H9 (cell line): ENCODE data around the gene ZSWIM5. TPM values are rescaled to one million over a fixed set of nuclear protein-coding genes. Genes with fewer than 3 reads are reported as not detected.
"Not testable (repeated sequence)": the region's sequence is repeated elsewhere in the genome, so short reads cannot be mapped to it uniquely, and the experiment has no call there.

Experiments used
- DNase-seq: peaks from one replicate; pipeline ENCODE4 v3.0.0-alpha.2; 2017
- H2AFZ ChIP-seq: one replicate; pipeline ENCODE4 v1.6.1; 2013; ENCODE audit warnings: mild to moderate bottlenecking, low read length, control low read depth, moderate library complexity
- H2AK5ac ChIP-seq: 2 replicates; pipeline ENCODE4 v1.6.1; 2013; ENCODE audit warnings: low read length, control low read depth, mixed read lengths; ENCODE audit not compliant: insufficient read length
- H2BK120ac ChIP-seq: one replicate; pipeline ENCODE4 v1.6.1; 2013; ENCODE audit warnings: low read depth, mild to moderate bottlenecking, low read length, control low read depth, inconsistent platforms; ENCODE audit not compliant: poor library complexity, severe bottlenecking
- H2BK12ac ChIP-seq: 2 replicates; pipeline ENCODE4 v1.6.1; 2013; ENCODE audit warnings: low read length, control low read depth, mixed read lengths, low read depth; ENCODE audit not compliant: insufficient read length
- H2BK15ac ChIP-seq: 2 replicates; pipeline ENCODE4 v1.6.1; 2013; ENCODE audit warnings: low read depth, low read length, control low read depth
- H2BK20ac ChIP-seq: one replicate; pipeline ENCODE4 v1.6.1; 2013; ENCODE audit warnings: low read depth, mild to moderate bottlenecking, low read length, control low read depth, inconsistent platforms; ENCODE audit not compliant: poor library complexity, severe bottlenecking
- H2BK5ac ChIP-seq: 2 replicates; pipeline ENCODE4 v1.6.1; 2013; ENCODE audit warnings: low read length, control low read depth, mixed read lengths; ENCODE audit not compliant: insufficient read length
- H3K14ac ChIP-seq: 2 replicates; pipeline ENCODE4 v1.6.1; 2013; ENCODE audit warnings: low read length, control low read depth; ENCODE audit not compliant: insufficient read depth
- H3K18ac ChIP-seq: 2 replicates; pipeline ENCODE4 v1.6.1; 2013; ENCODE audit warnings: low read depth, mild to moderate bottlenecking, mixed read lengths, low read length, control low read depth; ENCODE audit not compliant: insufficient read length
- H3K23ac ChIP-seq: 2 replicates; pipeline ENCODE4 v1.6.1; 2013; ENCODE audit warnings: low read length, control low read depth, mixed read lengths, low read depth; ENCODE audit not compliant: insufficient read length
- H3K23me2 ChIP-seq: 2 replicates; pipeline ENCODE4 v1.6.1; 2013; ENCODE audit warnings: low read depth, mild to moderate bottlenecking, mixed read lengths, low read length, control low read depth; ENCODE audit not compliant: insufficient read length, poor library complexity, severe bottlenecking
- H3K27ac ChIP-seq: 2 replicates; pipeline ENCODE4 v1.5.1; 2013; ENCODE audit warnings: low read length, control low read depth, mixed read lengths, low read depth; ENCODE audit not compliant: insufficient read length
- H3K27me3 ChIP-seq: 2 replicates; pipeline ENCODE4 v1.6.1; 2013; ENCODE audit warnings: low read length, control low read depth, inconsistent platforms; ENCODE audit not compliant: insufficient read depth
- H3K4ac ChIP-seq: 2 replicates; pipeline ENCODE4 v1.6.1; 2013; ENCODE audit warnings: low read depth, mild to moderate bottlenecking, control low read depth, inconsistent platforms, low read length, moderate library complexity
- H3K4me1 ChIP-seq: 2 replicates; pipeline ENCODE4 v1.6.1; 2013; ENCODE audit warnings: low read length, control low read depth, inconsistent platforms; ENCODE audit not compliant: insufficient read depth
- H3K4me2 ChIP-seq: 2 replicates; pipeline ENCODE4 v1.6.1; 2013; ENCODE audit warnings: low read length, control low read depth, mixed read lengths; ENCODE audit not compliant: insufficient read length, insufficient read depth
- H3K56ac ChIP-seq: 2 replicates; pipeline ENCODE4 v1.6.1; 2013; ENCODE audit warnings: low read depth, mild to moderate bottlenecking, mixed read lengths, low read length, control low read depth; ENCODE audit not compliant: insufficient read length
- H3K79me1 ChIP-seq: 2 replicates; pipeline ENCODE4 v1.6.1; 2013; ENCODE audit warnings: low read depth, mild to moderate bottlenecking, moderate library complexity, low read length, control low read depth, inconsistent platforms; ENCODE audit not compliant: insufficient read depth, poor library complexity, severe bottlenecking
- H3K79me2 ChIP-seq: 2 replicates; pipeline ENCODE4 v1.6.1; 2013; ENCODE audit warnings: low read length, control low read depth, inconsistent platforms; ENCODE audit not compliant: insufficient read depth
- H3K9ac ChIP-seq: 2 replicates; pipeline ENCODE4 v1.6.1; 2013; ENCODE audit warnings: low read length, control low read depth, mixed read lengths; ENCODE audit not compliant: insufficient read length; ENCODE audit errors: extremely low read depth
- H3K9me3 ChIP-seq: one replicate; pipeline ENCODE4 v1.6.1; 2013; ENCODE audit warnings: low read depth, low read length, inconsistent platforms; ENCODE audit not compliant: control insufficient read depth
- H3T11ph ChIP-seq: one replicate; pipeline ENCODE4 v1.6.1; 2013; ENCODE audit warnings: mild to moderate bottlenecking, low read length, control low read depth, inconsistent platforms
- H4K20me1 ChIP-seq: one replicate; pipeline ENCODE4 v1.6.1; 2013; ENCODE audit not compliant: control insufficient read depth, insufficient read length, insufficient read depth
- H4K5ac ChIP-seq: 2 replicates; pipeline ENCODE4 v1.6.1; 2013; ENCODE audit warnings: low read depth, mild to moderate bottlenecking, mixed read lengths, low read length, control low read depth; ENCODE audit not compliant: insufficient read length
- H4K8ac ChIP-seq: replicated peaks from 2 replicates; pipeline ENCODE4 v1.6.1; 2013; ENCODE audit warnings: low read length, control low read depth, mixed read lengths, low read depth; ENCODE audit not compliant: insufficient read length
- H4K91ac ChIP-seq: 2 replicates; pipeline ENCODE4 v1.6.1; 2013; ENCODE audit warnings: low read depth, mild to moderate bottlenecking, moderate library complexity, mixed read lengths, low read length, control low read depth; ENCODE audit not compliant: insufficient read length
- H3K27ac Mint-ChIP-seq, 3 experiments: 2 replicates in 2 of 3; 3 replicates in 1 of 3; pipeline ENCODE4 v1.8.0; 2020 to 2021; ENCODE audit warnings: mixed read lengths in 3 of 3, mild to moderate bottlenecking in 1 of 3, moderate library complexity in 1 of 3
- H3K27me3 Mint-ChIP-seq: 2 replicates; pipeline ENCODE4 v1.8.0; 2021; ENCODE audit warnings: low read depth, mild to moderate bottlenecking, moderate library complexity, mixed read lengths
- H3K36me3 Mint-ChIP-seq, 3 experiments: 2 replicates in 2 of 3; 3 replicates in 1 of 3; pipeline ENCODE4 v1.8.0; 2020 to 2021; ENCODE audit warnings: low read depth in 3 of 3, mixed read lengths in 3 of 3; ENCODE audit not compliant: insufficient read depth in 1 of 3
- H3K4me1 Mint-ChIP-seq, 2 experiments: 2 replicates each; pipeline ENCODE4 v1.8.0; 2020; ENCODE audit warnings: mixed read lengths in 2 of 2
- H3K4me3 Mint-ChIP-seq, 2 experiments: 2 replicates in 1 of 2; 3 replicates in 1 of 2; pipeline ENCODE4 v1.8.0; 2020 to 2021; ENCODE audit warnings: mild to moderate bottlenecking in 2 of 2, mixed read lengths in 2 of 2, moderate library complexity in 1 of 2
- H3K9me3 Mint-ChIP-seq, 2 experiments: 2 replicates in 1 of 2; 3 replicates in 1 of 2; pipeline ENCODE4 v1.8.0; 2020; ENCODE audit warnings: mild to moderate bottlenecking in 2 of 2, mixed read lengths in 2 of 2, moderate library complexity in 1 of 2
- WGBS: extraction: QIAGEN DNeasy Blood & Tissue Kit; methylation state at CpG from one replicate; pipeline ENCODE4 v1.1.7; 2013; ENCODE audit warnings: missing lambda C conversion rate, low lambda C conversion rate, mixed read lengths; ENCODE audit not compliant: insufficient read length; ENCODE audit errors: extremely low coverage; 5-methylcytosine and 5-hydroxymethylcytosine counted together
- total RNA-seq: library from RNA; stranded (reverse); gene quantifications from 2 replicates; pipeline ENCODE4 v1.2.1, GENCODE V29; 2021
- TF ChIP-seq, protein P1 (sequence below): fragments of 200-600 bp; sonication (generic); conservative IDR thresholded peaks from 3 replicates; pipeline ENCODE4 v1.8.0; 2021; ENCODE audit warnings: antibody characterized with exemption, mild to moderate bottlenecking

ZSWIM5 gene
- total RNA-seq, 1 experiment from 2014 or later, result 3.5 TPM

DNA sequence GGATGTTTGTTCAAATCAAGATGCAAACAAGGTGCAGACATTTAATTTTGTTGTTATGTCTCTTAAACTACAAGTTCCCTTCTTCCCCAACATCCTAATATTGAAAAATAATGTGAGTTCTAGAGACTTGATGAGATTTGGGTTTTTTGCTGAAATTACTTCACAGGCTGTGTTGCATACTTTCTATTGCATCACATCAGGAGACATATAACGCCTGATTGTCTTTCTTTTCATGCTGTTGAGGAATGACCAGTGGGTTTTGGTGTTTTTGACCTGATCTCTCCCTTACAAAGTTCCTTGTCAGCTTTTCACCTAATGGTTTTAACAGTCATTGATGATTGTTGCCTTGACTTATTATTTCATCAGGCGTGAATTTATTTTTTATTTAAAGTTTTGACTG lies 111.0 kb downstream of the ZSWIM5 start:
- TF ChIP-seq, protein P1, sequence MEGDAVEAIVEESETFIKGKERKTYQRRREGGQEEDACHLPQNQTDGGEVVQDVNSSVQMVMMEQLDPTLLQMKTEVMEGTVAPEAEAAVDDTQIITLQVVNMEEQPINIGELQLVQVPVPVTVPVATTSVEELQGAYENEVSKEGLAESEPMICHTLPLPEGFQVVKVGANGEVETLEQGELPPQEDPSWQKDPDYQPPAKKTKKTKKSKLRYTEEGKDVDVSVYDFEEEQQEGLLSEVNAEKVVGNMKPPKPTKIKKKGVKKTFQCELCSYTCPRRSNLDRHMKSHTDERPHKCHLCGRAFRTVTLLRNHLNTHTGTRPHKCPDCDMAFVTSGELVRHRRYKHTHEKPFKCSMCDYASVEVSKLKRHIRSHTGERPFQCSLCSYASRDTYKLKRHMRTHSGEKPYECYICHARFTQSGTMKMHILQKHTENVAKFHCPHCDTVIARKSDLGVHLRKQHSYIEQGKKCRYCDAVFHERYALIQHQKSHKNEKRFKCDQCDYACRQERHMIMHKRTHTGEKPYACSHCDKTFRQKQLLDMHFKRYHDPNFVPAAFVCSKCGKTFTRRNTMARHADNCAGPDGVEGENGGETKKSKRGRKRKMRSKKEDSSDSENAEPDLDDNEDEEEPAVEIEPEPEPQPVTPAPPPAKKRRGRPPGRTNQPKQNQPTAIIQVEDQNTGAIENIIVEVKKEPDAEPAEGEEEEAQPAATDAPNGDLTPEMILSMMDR, result no peak
- Histone ChIP-seq H4K20me1 (no peaks in the 10 kb centered on the region), H2BK20ac (no peak overlapping the region), H3K4ac (no peak overlapping the region), H3K4me2 (no peak overlapping the region), H3K4me1 (no peaks in the 10 kb centered on the region), H2BK12ac (no peak overlapping the region), H3K23ac (no peak overlapping the region), H2BK5ac (no peak overlapping the region), H3K56ac (no peak overlapping the region), H4K5ac (no peak overlapping the region), H3K9me3 (no peaks in the 10 kb centered on the region), H2AFZ (no peak overlapping the region), H3K27ac (no peak overlapping the region), H3K27me3 (no peaks in the 10 kb centered on the region), H2BK120ac (no peak overlapping the region), H3K14ac (no peak overlapping the region), H4K8ac (no peak overlapping the region), H3K18ac (no peak overlapping the region), H3K79me2 (no peaks in the 10 kb centered on the region), H3K23me2 (no peaks in the 10 kb centered on the region), H3K79me1 (no peaks in the 10 kb centered on the region), H2BK15ac (no peak overlapping the region), H3K9ac (no peak overlapping the region), H3T11ph (no peak overlapping the region), H2AK5ac (no peak overlapping the region), H4K91ac (no peak overlapping the region)
- Mint-ChIP-seq H3K9me3 (no peaks in the 10 kb centered on the region; a peak in 1 of 5 replicates), H3K27ac (no peak overlapping the region), H3K36me3 (no peaks in the 10 kb centered on the region), H3K4me1 (peaks cover 0 to 2% of the 10 kb centered on the region in 2 experiments; a peak in 1 of 4 replicates), H3K4me3 (no peak overlapping the region), H3K27me3 (no peaks in the 10 kb centered on the region)
- WGBS, result no CpG with 5 or more reads among the region's 2 CpGs
- no peak for DNase-seq

DNA sequence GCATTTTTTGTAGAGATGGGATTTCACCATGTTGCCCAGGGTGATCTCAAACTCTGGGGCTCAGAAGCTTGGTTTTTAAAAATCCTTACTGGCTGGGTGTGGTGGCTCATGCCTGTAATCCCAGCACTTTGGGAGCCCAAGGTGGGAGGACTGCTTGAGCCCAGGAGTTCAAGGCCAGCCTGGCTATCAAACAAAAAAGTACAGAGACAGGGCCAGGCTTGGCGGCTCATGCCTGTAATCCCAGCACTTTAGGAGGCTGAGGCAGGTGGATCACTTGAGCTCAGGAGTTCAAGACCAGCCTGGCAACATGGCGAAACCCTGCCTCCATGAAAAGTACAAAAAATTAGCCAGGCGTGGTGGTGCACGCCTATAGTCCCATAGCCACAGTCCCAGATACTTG lies 112.0 kb downstream of the ZSWIM5 start:
- not testable (repeated sequence) for H3K4me1 ChIP-seq, H4K8ac ChIP-seq, H3K23me2 ChIP-seq, H3K9me3 ChIP-seq, H3K36me3 Mint-ChIP-seq, H4K20me1 ChIP-seq, H4K5ac ChIP-seq, H3K4me1 Mint-ChIP-seq, H3K18ac ChIP-seq, H3K9ac ChIP-seq, H3K27ac Mint-ChIP-seq, H2BK20ac ChIP-seq, H3K9me3 Mint-ChIP-seq, H3K4ac ChIP-seq, H2BK120ac ChIP-seq, H2BK5ac ChIP-seq, H2AFZ ChIP-seq, H2BK15ac ChIP-seq, DNase-seq, H3K4me3 Mint-ChIP-seq, H2AK5ac ChIP-seq, H3K14ac ChIP-seq, H3K56ac ChIP-seq, H2BK12ac ChIP-seq, H3T11ph ChIP-seq, H3K23ac ChIP-seq, H3K27ac ChIP-seq, H3K79me2 ChIP-seq, H3K79me1 ChIP-seq, H3K27me3 Mint-ChIP-seq, H3K27me3 ChIP-seq, H3K4me2 ChIP-seq, H4K91ac ChIP-seq
- no CpG with 5 or more reads among the region's 4 CpGs for WGBS
